MM.1S (cell line): Measurements from ENCODE around the gene DMAC1.

Experiments
- CTCF ChIP-seq: fragments of 300-600 bp; sonication (generic); IDR thresholded peaks from 2 replicates; pipeline ENCODE4 v1.5.1; 2016; ENCODE audit warnings: antibody characterized with exemption, low read length, mixed read lengths
- EZH2 ChIP-seq: fragments of 300-600 bp; sonication (generic); optimal IDR thresholded peaks from 2 replicates; pipeline ENCODE3; 2017; ENCODE audit warnings: low read depth, mild to moderate bottlenecking, antibody characterized with exemption, low read length, mixed read lengths

DNA sequence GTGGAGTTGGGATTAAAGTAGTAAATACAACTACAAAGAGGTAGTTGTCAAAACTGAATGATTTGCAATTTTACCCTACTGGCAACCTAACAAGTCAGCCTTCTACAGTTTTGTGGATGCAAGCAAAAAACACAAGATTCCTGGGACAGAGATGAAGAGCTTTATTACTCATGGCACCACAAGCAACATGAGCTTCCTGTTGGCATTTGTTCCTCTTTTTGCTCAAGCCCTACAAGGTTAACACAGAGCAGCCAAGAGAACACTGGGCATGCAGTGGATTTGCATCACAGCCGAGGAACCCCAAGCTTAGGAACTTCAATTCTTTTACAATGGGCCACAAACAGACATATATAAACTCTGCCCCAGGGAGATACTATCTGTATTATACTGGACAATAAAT, 28.8 kb upstream of the DMAC1 start:
- TF ChIP-seq CTCF (no peak), EZH2 (no peak)
